ENCODE data around the gene CEP20. TPM values are rescaled to one million over a fixed set of nuclear protein-coding genes. Genes with fewer than 3 reads are reported as not detected.

CEP20 gene
- total RNA-seq, 1 experiment from 2014 or later: 54.7 TPM

GRCh38 chr16:15903960-15904359, 15.6 kb upstream of the CEP20 start:
- BruUV-seq (replicated peaks): no TSS peak
- DNase-seq (ENCODE audit: unreplicated experiment): no peak
- Mint-ChIP-seq H3K27me3 (ENCODE audit: insufficient read depth, unreplicated experiment) (no peaks in the 10 kb centered on the region), H3K9me3 (ENCODE audit: unreplicated experiment) (no peaks in the 10 kb centered on the region), H3K4me1 (ENCODE audit: insufficient read depth, unreplicated experiment) (peaks cover 27% of the 10 kb centered on the region), H3K4me3 (ENCODE audit: unreplicated experiment) (no peak overlapping the region), H3K36me3 (ENCODE audit: insufficient read depth, unreplicated experiment) (no peaks in the 10 kb centered on the region), H3K27ac (ENCODE audit: low read depth, unreplicated experiment) (no peak overlapping the region)
- CTCF ChIA-PET: no interaction called here
- POLR2A ChIA-PET: interaction anchor here (1.9 to 7.6 kb wide), 2 partner anchors 16 to 17 kb away, joined by 9 to 97 read pairs; partner anchors contain the start of gene CEP20
- intact Hi-C loops (cut with micrococcal nuclease): no loop called here
- TF ChIP-seq, protein P1, sequence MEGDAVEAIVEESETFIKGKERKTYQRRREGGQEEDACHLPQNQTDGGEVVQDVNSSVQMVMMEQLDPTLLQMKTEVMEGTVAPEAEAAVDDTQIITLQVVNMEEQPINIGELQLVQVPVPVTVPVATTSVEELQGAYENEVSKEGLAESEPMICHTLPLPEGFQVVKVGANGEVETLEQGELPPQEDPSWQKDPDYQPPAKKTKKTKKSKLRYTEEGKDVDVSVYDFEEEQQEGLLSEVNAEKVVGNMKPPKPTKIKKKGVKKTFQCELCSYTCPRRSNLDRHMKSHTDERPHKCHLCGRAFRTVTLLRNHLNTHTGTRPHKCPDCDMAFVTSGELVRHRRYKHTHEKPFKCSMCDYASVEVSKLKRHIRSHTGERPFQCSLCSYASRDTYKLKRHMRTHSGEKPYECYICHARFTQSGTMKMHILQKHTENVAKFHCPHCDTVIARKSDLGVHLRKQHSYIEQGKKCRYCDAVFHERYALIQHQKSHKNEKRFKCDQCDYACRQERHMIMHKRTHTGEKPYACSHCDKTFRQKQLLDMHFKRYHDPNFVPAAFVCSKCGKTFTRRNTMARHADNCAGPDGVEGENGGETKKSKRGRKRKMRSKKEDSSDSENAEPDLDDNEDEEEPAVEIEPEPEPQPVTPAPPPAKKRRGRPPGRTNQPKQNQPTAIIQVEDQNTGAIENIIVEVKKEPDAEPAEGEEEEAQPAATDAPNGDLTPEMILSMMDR (IDR thresholded peaks at IDR 0.05; ENCODE audit: unreplicated experiment): no peak

DNA sequence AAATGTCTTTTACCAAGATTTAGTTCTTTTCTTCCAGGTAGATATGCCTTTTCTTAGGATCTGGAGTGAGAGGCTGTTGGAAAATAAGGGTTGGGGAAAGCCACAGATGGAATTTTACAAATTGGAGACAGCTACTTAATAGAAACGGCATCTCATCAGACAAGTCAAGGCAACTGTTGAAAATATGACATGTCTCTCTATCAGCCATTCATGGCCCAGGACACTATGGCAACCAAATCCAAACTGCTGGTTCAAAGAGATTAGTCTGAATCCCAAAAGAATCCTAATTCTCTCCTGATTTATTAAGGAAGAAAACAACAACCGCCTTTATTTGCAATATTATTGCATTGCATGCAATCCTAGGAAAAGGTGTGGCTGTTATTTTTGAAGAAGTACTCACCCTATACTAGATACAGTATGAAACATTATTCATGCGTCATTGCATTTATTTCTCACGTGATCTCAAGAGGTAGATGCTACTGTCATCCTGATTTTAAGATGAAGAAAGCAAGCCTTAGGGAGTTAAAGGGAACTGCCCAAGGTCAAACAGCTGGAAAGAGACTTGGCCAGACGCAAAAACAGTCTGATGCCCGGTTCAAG, 12.6 kb upstream of the CEP20 start:
- peak overlapping the region; percentile 87 for H3K27ac Mint-ChIP-seq (ENCODE audit: low read depth, unreplicated experiment)
- ChIA-PET POLR2A (interaction anchor here (0.8 to 7.6 kb wide), 12 partner anchors 14 to 122 kb away, joined by 3 to 97 read pairs (median 12); partner anchors contain the start of gene CEP20), CTCF (no interaction called here)
- no peak overlapping the region for H3K4me3 Mint-ChIP-seq (ENCODE audit: unreplicated experiment)
- H3K9me3 Mint-ChIP-seq (ENCODE audit: unreplicated experiment): no peaks in the 10 kb centered on the region
- TF ChIP-seq, protein P1 (IDR thresholded peaks at IDR 0.05; ENCODE audit: unreplicated experiment): no peak
- peaks cover 6% of the 10 kb centered on the region for H3K36me3 Mint-ChIP-seq (ENCODE audit: insufficient read depth, unreplicated experiment)
- intact Hi-C loops (cut with micrococcal nuclease): loop anchor here (1.0 kb wide), 1 partner anchor 19 kb away; no protein-coding TSS in a partner anchor
- DNase-seq (ENCODE audit: unreplicated experiment): peak; percentile 53
- peaks cover 27% of the 10 kb centered on the region for H3K4me1 Mint-ChIP-seq (ENCODE audit: insufficient read depth, unreplicated experiment)
- BruUV-seq (replicated peaks): TSS peak; percentile 97
- H3K27me3 Mint-ChIP-seq (ENCODE audit: insufficient read depth, unreplicated experiment): no peaks in the 10 kb centered on the region

DNA sequence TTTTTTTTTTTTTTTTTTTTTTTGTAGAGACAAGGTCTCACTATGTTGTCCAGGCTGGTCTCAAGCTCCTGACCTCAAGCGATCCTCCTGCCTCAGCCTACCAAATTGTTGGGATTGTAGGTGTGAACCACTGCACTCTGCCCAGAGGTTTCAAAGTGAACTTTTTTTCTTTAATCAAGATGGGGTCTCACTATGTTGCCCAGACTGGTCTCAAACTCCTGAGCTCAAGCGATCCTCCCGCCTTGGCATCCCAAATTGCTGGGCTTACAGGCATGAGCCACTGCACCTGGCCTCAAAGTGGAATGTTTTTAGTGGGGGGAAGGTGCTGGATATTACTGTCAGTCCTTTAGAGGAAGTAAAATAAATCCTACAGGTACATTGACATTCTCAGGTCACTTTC, 12.0 kb upstream of the CEP20 start:
- ChIA-PET CTCF (interaction anchor here (0.5 to 1.3 kb wide), 7 partner anchors 12 to 231 kb away, joined by 3 to 6 read pairs (median 4); partner anchors contain the start of gene CEP20), POLR2A (interaction anchor here (0.7 to 7.6 kb wide), 22 partner anchors 10 to 122 kb away, joined by 3 to 97 read pairs (median 5); partner anchors contain the start of gene CEP20)
- Mint-ChIP-seq H3K4me3 (ENCODE audit: unreplicated experiment) (no peak overlapping the region), H3K9me3 (ENCODE audit: unreplicated experiment) (no peaks in the 10 kb centered on the region), H3K27ac (ENCODE audit: low read depth, unreplicated experiment) (peak overlapping the region; percentile 87), H3K36me3 (ENCODE audit: insufficient read depth, unreplicated experiment) (peaks cover 6% of the 10 kb centered on the region), H3K27me3 (ENCODE audit: insufficient read depth, unreplicated experiment) (no peaks in the 10 kb centered on the region), H3K4me1 (ENCODE audit: insufficient read depth, unreplicated experiment) (peaks cover 27% of the 10 kb centered on the region)
- BruUV-seq (replicated peaks): no TSS peak
- TF ChIP-seq, protein P1 (IDR thresholded peaks at IDR 0.05; ENCODE audit: unreplicated experiment): no peak
- intact Hi-C loops (cut with micrococcal nuclease): no loop called here
- DNase-seq (ENCODE audit: unreplicated experiment): no peak

DNA sequence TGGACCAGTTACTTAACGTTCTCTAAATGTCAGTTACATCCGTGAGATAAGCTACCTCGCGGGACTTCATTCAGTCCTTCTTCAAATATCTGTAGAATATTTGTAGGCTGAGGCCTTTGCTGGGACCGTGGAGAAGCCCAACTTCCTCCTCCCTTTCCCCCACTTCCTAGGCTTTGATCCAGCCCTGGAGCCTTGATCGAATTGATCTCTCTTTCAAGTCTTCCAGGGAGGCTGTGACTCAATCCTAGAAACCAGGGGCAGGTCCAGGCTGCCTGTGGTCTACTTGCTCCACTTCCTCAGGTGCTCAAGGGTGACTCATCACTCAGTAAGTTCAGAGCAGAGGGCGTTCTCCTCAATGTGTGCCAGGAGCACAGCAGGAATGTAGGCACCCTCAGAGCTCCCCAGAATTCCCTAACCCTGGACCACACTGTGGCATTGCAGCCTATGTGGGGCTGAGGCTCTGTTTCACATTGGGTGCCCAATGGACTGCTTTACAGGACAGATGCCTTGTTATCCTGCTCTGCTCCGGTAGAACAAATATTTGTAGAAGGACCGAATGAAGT, 11.2 kb upstream of the CEP20 start:
- TF ChIP-seq, protein P1 (IDR thresholded peaks at IDR 0.05; ENCODE audit: unreplicated experiment): no peak
- H3K27me3 Mint-ChIP-seq (ENCODE audit: insufficient read depth, unreplicated experiment): no peaks in the 10 kb centered on the region
- peak overlapping the region; percentile 87 for H3K27ac Mint-ChIP-seq (ENCODE audit: low read depth, unreplicated experiment)
- ChIA-PET CTCF (interaction anchor here (0.6 to 1.3 kb wide), 11 partner anchors 11 to 288 kb away, joined by 3 to 6 read pairs (median 3); partner anchors contain the start of gene CEP20), POLR2A (interaction anchor here (0.6 to 7.6 kb wide), 24 partner anchors 9 to 255 kb away, joined by 3 to 97 read pairs (median 5); partner anchors contain the start of gene CEP20)
- H3K4me3 Mint-ChIP-seq (ENCODE audit: unreplicated experiment): peak overlapping the region; percentile 9
- peaks cover 6% of the 10 kb centered on the region for H3K36me3 Mint-ChIP-seq (ENCODE audit: insufficient read depth, unreplicated experiment)
- peaks cover 27% of the 10 kb centered on the region for H3K4me1 Mint-ChIP-seq (ENCODE audit: insufficient read depth, unreplicated experiment)
- DNase-seq (ENCODE audit: unreplicated experiment): peak; percentile 96
- intact Hi-C loops (cut with micrococcal nuclease): loop anchor here (2.0 kb wide), 1 partner anchor 47 kb away; no protein-coding TSS in a partner anchor
- TSS peak; percentile 17 for BruUV-seq (replicated peaks)
- H3K9me3 Mint-ChIP-seq (ENCODE audit: unreplicated experiment): no peaks in the 10 kb centered on the region

Data from MCF 10A (cell line).